Right ventricle myocardium inferior (tissue), 1 donor: ENCODE data around the gene CCDC102A. TPM values are rescaled to one million over a fixed set of nuclear protein-coding genes. Genes with fewer than 3 reads are reported as not detected.

Source experiments
- ATAC-seq: fragments of 200-7000 bp; cut with Tn5 transposase; one replicate; pipeline ENCODE4 v1.9.1; 2020; ENCODE audit warnings: mild to moderate bottlenecking, moderate library complexity
- DNase-seq: peaks from one replicate; pipeline ENCODE4 v3.0.0; 2021; ENCODE audit errors: missing footprints
- intact Hi-C: fragments of 100-400 bp; cut with DNase I; formaldehyde crosslinking; loops from one replicate; pipeline ENCODE4 v1.11.0; 2022
- total RNA-seq: library from RNA; stranded (reverse); fragmentation: NEBNext Ultra II Directional; extraction: Animal tissue kit (Norgen Biotek cat#: 25700); gene quantifications from one replicate; pipeline ENCODE4 v1.2.1, GENCODE V29; 2021
- donor health status: DM: no; HTN: yes; CAD: no; lungs with severe emphysema.

CCDC102A gene
- total RNA-seq, 1 donor from 2014 or later, result 10.9 TPM

- intact Hi-C loops, result loop anchor here (5.0 kb wide), 1 partner anchor 41 kb away; no protein-coding TSS in a partner anchor
- DNase-seq (peak; percentile 73), ATAC-seq (no peak)
These were observed 60.5 kb downstream of the CCDC102A start for GRCh38 chr16:57475711-57476339.

GRCh38 chr16:57474671-57475661 is 61.4 kb downstream of the CCDC102A start:
- no peak for DNase-seq
- ATAC-seq, result no peak
- intact Hi-C loops, result loop anchor here (5.0 kb wide), 1 partner anchor 42 kb away; no protein-coding TSS in a partner anchor

DNA sequence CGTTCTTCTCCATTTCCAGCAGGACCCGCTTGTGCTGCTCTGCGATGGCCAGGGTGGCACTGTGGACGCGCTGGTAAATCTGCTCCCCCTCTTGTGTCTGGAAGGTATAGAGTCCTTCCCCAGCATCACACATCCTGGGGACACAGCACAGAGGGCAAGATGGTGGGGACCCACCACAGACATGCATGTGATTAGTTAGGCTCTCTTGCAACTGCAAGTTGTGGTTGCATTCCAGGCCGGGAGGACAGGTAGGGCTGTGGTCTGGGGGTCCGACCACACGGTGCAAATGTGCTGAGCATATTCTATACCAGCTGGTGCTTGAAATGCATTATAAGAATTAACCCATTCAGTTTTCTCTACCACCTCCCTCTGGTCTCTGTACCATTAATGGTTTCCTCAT is 62.5 kb downstream of the CCDC102A start:
- intact Hi-C loops, result no loop called here
- ATAC-seq, result no peak
- DNase-seq, result no peak

DNA sequence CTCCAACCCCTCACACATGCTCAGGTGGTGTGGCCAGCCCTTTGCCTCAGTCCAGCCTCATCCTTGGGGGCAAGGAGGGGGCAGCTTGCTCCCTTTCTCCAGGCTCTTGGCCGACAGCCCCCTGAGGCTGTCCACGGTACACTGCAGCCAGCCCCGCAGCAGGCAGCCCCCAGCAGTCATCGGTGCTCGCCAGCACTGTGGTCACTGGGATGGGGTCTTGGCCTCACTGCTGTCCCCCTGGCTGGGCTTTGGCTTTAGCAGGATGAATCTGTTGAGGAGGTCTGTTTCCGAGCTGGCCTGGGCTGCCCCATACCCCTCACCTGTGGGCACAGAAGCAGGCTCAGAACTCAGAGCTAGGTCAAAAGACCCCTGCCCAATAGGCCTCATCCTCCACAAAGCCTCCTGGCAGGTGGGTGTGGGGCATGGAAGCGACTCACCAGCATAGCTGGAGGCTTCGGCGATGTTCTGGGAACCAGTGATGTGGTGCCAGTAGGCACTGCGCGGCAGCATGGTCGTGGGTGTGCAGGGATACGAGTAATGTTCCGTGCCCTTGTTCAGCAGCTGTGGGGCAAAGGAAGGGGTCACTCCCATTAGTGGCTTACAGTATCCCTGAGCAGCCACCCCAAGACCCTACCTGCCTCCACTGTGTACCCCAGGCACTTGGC is 63.1 kb downstream of the CCDC102A start:
- ATAC-seq (no peak), DNase-seq (no peak)
- intact Hi-C loops, result no loop called here

DNA sequence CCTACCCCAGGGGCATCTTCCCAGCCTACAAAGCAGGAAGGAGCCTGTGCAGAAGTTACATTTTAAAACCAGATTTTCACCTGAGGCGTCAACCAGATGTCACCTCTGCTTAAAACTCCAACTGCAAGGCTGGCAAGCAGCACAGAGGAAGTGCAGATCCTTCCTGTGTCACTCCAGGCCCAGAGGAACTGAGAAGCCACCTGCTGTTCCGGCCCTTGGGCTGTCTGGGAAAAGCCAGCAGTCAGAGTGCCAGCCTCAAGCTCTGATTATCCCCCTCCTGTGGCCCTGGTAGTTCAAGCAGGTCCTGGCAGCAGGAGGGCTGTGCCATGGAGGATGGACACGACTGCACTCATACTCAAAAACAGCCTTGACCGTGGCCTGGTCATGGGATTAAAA is 63.7 kb downstream of the CCDC102A start:
- DNase-seq (no peak), ATAC-seq (no peak)
- intact Hi-C loops, result no loop called here

- no peak for DNase-seq
- intact Hi-C loops, result no loop called here
- no peak for ATAC-seq
These were observed 64.3 kb downstream of the CCDC102A start for GRCh38 chr16:57471852-57472664.

GRCh38 chr16:57471209-57471608 is 65.2 kb downstream of the CCDC102A start:
- DNase-seq (no peak), ATAC-seq (no peak)
- intact Hi-C loops, result no loop called here

DNA sequence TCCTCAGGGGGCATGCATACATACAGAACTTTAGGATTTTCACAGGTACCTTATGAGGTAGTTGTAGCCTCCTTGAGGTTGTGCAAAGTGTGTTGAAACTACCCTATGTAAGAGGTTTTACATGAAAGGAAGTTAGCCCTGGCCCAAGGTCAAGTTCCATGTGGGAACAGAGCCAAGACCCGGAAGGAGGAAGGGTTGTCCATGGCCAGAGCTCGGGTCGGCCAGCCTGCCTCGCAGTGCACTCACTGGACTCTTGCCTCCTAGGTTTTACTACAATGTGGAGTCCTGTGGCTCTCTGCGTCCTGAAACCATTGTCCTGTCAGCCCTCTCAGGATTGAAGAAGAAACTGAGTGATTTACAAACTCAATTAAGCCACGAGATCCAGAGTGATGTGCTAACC is 65.7 kb downstream of the CCDC102A start:
- intact Hi-C loops, result no loop called here
- no peak for DNase-seq
- ATAC-seq, result peak; percentile 49

DNA sequence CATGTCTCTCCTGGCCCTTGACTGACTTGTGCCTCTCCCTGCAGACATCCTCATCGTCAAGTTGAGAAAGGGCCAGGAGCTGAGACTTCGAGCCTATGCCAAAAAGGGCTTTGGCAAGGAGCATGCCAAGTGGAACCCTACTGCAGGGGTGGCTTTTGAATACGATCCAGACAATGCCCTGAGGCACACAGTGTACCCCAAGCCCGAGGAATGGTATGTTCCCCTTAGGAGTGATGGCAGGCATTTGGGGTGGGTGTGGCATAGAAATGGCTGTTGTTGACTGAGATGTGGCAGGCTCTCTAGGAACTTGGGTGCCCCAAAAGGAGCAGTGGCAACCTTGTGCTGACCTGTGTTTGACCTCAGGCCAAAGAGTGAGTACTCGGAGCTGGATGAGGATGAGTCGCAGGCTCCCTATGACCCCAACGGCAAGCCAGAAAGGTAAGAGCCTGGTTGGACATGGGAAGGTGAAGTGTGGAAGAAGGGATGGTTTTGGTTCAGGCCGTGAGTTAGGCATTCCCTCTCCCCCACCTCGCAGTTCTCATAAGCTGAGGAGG is 66.4 kb downstream of the CCDC102A start:
- DNase-seq (no peak), ATAC-seq (no peak)
- intact Hi-C loops, result no loop called here

DNA sequence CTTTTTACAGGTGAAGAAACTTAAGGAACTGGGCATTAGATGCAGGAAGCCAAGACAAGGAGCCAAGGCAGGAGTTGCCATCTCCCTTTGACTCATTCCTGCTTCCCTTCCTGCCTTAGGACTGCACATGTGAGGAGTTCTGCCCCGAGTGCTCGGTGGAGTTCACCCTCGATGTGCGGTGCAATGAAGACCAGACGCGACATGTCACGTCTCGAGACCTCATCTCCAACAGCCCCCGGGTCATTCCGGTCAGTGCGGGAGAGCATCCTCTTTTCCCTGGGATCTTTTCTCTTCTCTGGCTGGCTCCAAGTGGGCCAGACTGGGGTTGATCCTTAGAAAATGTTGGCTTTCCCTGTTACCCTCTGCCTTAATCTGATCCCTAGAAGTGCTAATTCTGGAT is 67.3 kb downstream of the CCDC102A start:
- DNase-seq, result no peak
- intact Hi-C loops, result no loop called here
- ATAC-seq, result no peak

GRCh38 chr16:57468346-57468745 is 68.0 kb downstream of the CCDC102A start:
- intact Hi-C loops, result no loop called here
- DNase-seq (no peak), ATAC-seq (no peak)

- ATAC-seq, result no peak
- intact Hi-C loops, result no loop called here
- DNase-seq, result no peak
These were observed 71.8 kb downstream of the CCDC102A start for GRCh38 chr16:57464523-57464922.

DNA sequence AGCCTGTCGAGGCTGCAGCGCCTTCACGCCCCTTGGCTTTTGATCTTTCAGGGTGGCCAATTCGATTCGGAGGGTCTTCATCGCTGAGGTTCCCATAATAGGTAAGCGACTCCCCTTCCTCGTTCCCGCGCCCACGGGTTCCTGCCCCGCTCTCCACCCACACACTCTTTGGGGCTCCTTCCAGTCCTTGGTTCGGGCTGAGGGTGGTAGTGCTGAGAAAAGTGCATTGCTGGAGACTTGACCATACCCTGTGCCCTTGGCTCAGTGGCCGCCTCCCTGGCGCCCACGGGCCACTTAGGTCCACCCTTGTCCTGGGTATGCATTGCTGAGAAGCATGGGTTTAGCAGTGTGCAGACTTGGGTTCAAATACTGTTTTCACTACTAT is 73.4 kb downstream of the CCDC102A start:
- intact Hi-C loops, result no loop called here
- no peak for DNase-seq
- peak; percentile 52 for ATAC-seq

DNA sequence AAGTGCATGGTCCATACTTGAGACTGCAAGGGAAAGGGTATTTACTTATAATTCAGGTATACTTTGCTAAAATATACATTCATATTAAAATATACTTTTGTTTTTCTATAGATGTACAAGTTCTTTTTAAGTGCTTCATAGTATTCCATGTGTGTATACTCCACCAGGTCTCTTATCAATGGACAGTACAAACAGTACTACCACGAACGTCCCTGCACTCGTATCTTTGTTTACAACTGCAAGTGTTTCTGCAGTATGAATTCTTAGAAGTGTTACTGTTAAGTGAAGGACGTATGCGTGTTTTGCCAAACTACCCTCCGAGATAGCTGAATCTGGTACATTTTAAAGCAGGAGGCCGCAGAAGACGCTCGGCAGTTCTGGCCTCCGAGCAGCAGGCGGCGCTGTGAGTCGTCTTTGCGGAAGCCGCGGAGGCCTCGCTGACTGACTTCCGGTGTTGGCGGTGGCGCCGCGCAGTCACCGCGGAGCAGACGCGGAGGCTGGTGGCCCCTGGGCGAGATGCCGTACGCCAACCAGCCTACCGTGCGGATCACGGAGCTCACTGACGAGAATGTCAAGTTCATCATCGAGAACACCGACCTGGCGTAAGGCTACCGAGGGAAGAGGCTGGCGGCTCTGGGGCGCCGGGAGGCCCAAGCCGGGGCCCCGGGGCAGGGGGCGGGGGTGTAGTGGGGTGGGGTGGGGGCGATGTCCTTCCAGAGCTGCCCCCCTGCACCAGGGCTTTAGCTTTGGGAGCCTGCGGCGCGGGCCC is 74.0 kb downstream of the CCDC102A start, which contains the start of gene POLR2C:
Gene POLR2C, plus strand, starts transcription at position 471 of the 769 bp plus-strand sequence. Its CDS starts 46 bp downstream, at position 517.
- peak; percentile 86 for ATAC-seq
- intact Hi-C loops, result no loop called here

More for the DNA sequence above, 74.0 kb downstream of the CCDC102A start, which contains the start of gene POLR2C:
- peak; percentile 96 for DNase-seq
